K562 (cell line): Measurements from ENCODE around the gene P2RX5.

Experiments used
- DMBX1 ChIP-seq: fragments of 250-450 bp; sonication (Bioruptor Pico); IDR thresholded peaks from 2 replicates; pipeline ENCODE4 v1.8.0; 2022; ENCODE audit warnings: inconsistent platforms, mild to moderate bottlenecking, moderate library complexity, borderline replicate concordance
- SIN3A ChIP-seq, 2 experiments: fragments of 150-350 bp in 1 of 2; IDR thresholded peaks; 2 replicates each; pipeline ENCODE4 v1.6.1; 2011 to 2016; ENCODE audit warnings: borderline replicate concordance in 2 of 2, low read depth in 2 of 2, low read length in 2 of 2, mild to moderate bottlenecking in 2 of 2, moderate library complexity in 2 of 2; ENCODE audit not compliant: control insufficient read depth in 1 of 2
- SPI1 ChIP-seq: IDR thresholded peaks from 2 replicates; pipeline ENCODE4 v1.6.1; 2011; ENCODE audit warnings: low read depth, low read length, control low read depth, borderline replicate concordance
- TOE1 ChIP-seq, 2 experiments: fragments of 450-650 bp in 1 of 2; sonication (generic) in 1 of 2; formaldehyde crosslinking in 1 of 2; IDR thresholded peaks; 2 replicates each; pipeline versions ENCODE4 v1.7.1 to v1.8.0; 2016 to 2022; ENCODE audit warnings: borderline replicate concordance in 2 of 2, mild to moderate bottlenecking in 2 of 2, antibody characterized with exemption in 1 of 2, inconsistent platforms in 1 of 2, low read depth in 1 of 2, missing genetic modification reagents in 1 of 2, moderate library complexity in 1 of 2
- ZNF3 ChIP-seq: fragments of 250-450 bp; sonication (Bioruptor Pico); IDR thresholded peaks from 2 replicates; pipeline ENCODE4 v1.5.0; 2021; ENCODE audit warnings: mild to moderate bottlenecking, moderate library complexity
- TF ChIP-seq, protein P1 (sequence below): IDR thresholded peaks from 3 replicates; pipeline ENCODE4 v1.6.1; 2011; ENCODE audit warnings: borderline replicate concordance, mild to moderate bottlenecking, moderate library complexity; ENCODE audit not compliant: insufficient read length; ENCODE audit errors: extremely low read depth

DNA sequence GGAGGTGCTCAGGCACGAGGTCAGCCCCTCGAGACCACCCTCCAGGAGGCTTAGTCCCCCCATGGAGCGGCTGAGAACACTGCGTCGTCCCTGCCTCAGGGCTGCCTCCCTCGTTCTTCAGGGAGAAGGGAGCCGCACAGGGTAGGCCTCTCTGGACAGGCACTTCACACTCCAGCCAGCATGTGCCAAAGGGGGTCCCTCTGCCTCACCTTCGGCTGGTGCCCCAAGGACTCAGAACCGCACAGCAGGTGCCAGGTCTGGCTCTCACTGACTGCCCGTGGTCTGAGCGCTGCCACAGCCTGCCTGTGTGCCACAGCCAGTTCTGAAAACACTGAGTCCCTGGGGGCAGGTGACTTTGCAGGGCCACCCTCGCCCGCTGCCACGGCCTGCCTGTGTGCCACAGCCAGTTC, 7.1 kb downstream of the P2RX5 start:
- TF ChIP-seq ZNF3: no peak
- no peak for TF ChIP-seq SIN3A (IDR thresholded peaks at IDR 0.05; ENCODE audit: borderline replicate concordance in 2 of 2, control insufficient read depth in 1 of 2, low read depth in 2 of 2, low read length in 2 of 2)
- TF ChIP-seq, protein P1, sequence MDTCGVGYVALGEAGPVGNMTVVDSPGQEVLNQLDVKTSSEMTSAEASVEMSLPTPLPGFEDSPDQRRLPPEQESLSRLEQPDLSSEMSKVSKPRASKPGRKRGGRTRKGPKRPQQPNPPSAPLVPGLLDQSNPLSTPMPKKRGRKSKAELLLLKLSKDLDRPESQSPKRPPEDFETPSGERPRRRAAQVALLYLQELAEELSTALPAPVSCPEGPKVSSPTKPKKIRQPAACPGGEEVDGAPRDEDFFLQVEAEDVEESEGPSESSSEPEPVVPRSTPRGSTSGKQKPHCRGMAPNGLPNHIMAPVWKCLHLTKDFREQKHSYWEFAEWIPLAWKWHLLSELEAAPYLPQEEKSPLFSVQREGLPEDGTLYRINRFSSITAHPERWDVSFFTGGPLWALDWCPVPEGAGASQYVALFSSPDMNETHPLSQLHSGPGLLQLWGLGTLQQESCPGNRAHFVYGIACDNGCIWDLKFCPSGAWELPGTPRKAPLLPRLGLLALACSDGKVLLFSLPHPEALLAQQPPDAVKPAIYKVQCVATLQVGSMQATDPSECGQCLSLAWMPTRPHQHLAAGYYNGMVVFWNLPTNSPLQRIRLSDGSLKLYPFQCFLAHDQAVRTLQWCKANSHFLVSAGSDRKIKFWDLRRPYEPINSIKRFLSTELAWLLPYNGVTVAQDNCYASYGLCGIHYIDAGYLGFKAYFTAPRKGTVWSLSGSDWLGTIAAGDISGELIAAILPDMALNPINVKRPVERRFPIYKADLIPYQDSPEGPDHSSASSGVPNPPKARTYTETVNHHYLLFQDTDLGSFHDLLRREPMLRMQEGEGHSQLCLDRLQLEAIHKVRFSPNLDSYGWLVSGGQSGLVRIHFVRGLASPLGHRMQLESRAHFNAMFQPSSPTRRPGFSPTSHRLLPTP: no peak
- TF ChIP-seq SPI1: no peak
- TF ChIP-seq TOE1 (IDR thresholded peaks at IDR 0.05; ENCODE audit: borderline replicate concordance): no peak
- no peak for TF ChIP-seq TOE1 (CRISPR knock-in tag; IDR thresholded peaks at IDR 0.05; ENCODE audit: borderline replicate concordance, low read depth)
- TF ChIP-seq DMBX1 (CRISPR knock-in tag): no peak
